AG09319 (cell line): ENCODE measurements around the gene RGS14.

Experiments
- DNase-seq: peaks from one replicate; pipeline ENCODE4 v3.0.0-alpha.2; 2010; ENCODE audit warnings: low read depth; ENCODE audit errors: extremely low read depth
- CTCF ChIP-seq: IDR thresholded peaks from 2 replicates; pipeline ENCODE4 v1.5.1; 2011; ENCODE audit warnings: low read depth, mild to moderate bottlenecking, inconsistent platforms, low read length, moderate library complexity

The RGS14 gene

GRCh38 chr5:177362610-177363507 is 5.1 kb downstream of the RGS14 start:
- no peak for DNase-seq
- no peak for TF ChIP-seq CTCF

- no peak for TF ChIP-seq CTCF
- no peak for DNase-seq
These were observed 5.8 kb downstream of the RGS14 start for GRCh38 chr5:177363565-177363964.

GRCh38 chr5:177364159-177364962 is 6.6 kb downstream of the RGS14 start:
- DNase-seq, result no peak
- no peak for TF ChIP-seq CTCF

- no peak for TF ChIP-seq CTCF
- no peak for DNase-seq
These were observed 8.3 kb downstream of the RGS14 start for GRCh38 chr5:177365845-177366527.

- no peak for TF ChIP-seq CTCF
- DNase-seq, result no peak
These were observed 9.0 kb downstream of the RGS14 start for GRCh38 chr5:177366528-177367322.

- TF ChIP-seq CTCF, result peak; percentile 12
These were observed 9.7 kb downstream of the RGS14 start for GRCh38 chr5:177367323-177367848.

More at GRCh38 chr5:177367323-177367848, 9.7 kb downstream of the RGS14 start:
- DNase-seq, result no peak
